HG03460 (cell line): ENCODE measurements around the gene FAR2.

Experiments used
- ATAC-seq: cut with Tn5 transposase; IDR thresholded peaks from one replicate; pipeline ENCODE4 v1.9.1; 2021; ENCODE audit not compliant: unreplicated experiment

FAR2 gene

GRCh38 chr12:29201296-29201695, 52.2 kb downstream of the FAR2 start:
- ATAC-seq: no peak

GRCh38 chr12:29201746-29202145, 52.7 kb downstream of the FAR2 start:
- no peak for ATAC-seq

DNA sequence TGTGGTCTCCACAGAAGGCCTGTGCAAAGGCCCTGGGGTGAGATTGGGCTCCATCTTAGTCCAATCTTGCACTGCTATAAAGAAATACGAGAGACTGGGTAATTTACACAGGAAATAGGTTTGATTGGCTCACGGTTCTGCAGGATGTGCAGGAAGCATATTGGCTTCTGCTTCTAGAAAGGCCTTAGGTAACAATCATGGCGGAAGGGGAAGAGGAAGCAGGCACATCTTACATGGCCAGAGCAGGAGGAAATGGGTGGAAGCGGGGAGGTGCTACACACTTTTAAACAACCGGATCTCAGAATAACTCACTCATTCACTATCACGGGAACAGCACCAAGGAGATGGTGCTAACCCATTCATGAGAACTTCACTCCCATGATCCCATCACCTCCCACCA, 55.4 kb downstream of the FAR2 start:
- ATAC-seq: no peak

- ATAC-seq: no peak
Measured at GRCh38 chr12:29207120-29207519, 58.0 kb downstream of the FAR2 start.

DNA sequence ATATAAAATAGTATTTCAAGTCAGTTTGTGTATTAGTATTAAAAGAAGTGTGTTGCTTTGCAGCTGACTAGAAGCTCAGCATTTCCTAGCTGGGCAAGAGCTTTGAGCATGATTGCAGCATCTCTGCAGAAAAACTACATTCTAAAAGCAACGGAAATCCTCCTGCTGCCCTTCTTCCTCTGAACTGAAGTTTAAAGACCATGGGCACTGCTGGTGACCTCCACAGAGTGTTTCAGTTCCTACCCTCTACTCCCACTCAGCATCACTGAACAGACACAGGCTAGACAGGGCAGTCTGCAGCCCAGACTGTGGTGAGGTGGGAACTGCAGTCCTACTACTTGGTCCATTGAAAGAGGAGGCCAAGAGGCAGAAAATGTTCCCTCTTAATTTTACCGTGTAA, 59.0 kb downstream of the FAR2 start:
- ATAC-seq: no peak

DNA sequence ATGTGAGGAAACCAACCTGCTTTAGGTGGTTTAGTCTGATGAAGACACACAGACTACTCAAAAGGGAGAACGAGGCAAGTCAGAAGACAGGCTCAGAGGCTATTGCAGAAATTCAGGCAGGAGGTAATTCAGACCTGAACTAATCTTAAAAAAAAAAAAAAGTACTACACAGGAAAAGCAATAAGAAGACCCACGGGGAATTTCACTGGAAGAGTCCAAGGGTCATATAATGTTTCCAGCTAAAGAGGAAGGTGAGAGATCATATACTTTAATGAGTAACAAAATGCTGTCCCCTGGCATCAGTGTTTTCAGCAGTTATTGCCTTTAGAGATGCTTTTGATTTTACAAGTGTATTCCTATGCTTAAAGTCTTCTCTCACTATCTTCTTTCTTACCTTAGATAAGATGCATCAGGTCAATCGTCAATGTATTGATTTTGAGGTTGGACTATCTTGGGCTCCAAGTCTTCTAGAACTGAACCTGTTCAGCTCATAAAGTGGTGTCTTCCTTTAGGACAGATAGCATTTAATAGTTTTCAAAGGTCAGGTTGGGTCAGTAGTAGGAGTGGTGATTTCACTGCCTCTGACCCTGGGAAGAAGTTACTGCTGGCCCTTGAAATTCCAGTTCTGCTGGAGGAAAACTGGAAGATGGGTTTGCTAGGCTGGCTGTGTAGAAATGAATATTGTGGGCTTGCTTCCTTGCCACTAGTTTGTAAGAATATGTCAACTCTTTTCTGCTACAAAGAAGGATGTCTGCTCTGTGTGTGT, 60.0 kb downstream of the FAR2 start:
- ATAC-seq: no peak

DNA sequence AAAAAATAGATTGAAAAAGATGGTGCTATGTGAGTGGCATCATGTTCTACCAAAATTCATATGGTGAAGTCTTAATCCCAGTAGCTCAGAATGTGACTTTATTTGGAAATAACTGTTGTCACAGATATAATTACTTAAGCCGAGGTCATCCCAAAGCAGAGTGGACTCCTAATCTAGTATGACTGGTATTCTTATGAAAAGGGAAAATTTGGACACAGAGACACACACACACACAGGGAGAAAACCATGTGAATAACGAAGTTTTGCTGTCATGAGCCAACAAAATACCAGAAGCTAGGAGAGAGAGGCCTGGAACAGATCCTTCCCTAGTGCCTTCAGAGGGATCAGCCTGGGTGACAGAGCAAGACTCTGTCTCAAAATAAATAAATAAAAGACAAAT, 62.6 kb downstream of the FAR2 start:
- no peak for ATAC-seq

DNA sequence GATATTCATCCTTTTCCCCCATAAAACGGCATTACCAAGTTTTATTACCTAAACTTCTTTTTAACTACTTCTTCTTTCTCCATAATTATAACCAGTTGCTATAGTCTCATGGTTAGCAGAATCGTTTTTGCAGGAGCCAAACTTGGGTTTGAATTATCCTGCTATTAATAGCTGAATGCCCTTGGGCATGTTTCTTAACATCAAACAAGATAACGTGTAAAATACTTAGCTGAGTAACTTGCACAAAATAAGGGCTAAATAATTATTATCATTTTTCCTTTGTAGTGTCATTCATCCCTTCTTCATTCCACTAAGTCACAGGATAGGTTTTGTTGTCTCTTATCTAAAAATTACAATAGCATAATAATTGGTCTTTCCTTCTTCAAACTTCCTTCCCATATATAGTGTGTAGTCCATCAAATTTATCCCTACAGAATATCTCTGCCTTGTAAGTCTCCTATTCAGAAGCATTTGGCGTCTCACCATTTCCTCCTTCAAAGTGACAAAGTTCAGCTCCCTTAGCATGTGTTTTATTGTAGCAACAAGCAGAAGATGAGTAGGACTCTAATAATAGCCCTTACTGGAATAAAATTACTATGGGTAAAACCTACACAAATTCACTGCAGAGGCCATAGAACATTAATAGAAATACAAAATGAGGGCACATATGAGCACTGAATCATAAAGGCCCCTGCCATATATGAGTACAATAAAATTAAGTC, 63.8 kb downstream of the FAR2 start:
- no peak for ATAC-seq

GRCh38 chr12:29216266-29216665, 67.2 kb downstream of the FAR2 start:
- no peak for ATAC-seq

- ATAC-seq: no peak
Measured at GRCh38 chr12:29216797-29217575, 67.9 kb downstream of the FAR2 start.

DNA sequence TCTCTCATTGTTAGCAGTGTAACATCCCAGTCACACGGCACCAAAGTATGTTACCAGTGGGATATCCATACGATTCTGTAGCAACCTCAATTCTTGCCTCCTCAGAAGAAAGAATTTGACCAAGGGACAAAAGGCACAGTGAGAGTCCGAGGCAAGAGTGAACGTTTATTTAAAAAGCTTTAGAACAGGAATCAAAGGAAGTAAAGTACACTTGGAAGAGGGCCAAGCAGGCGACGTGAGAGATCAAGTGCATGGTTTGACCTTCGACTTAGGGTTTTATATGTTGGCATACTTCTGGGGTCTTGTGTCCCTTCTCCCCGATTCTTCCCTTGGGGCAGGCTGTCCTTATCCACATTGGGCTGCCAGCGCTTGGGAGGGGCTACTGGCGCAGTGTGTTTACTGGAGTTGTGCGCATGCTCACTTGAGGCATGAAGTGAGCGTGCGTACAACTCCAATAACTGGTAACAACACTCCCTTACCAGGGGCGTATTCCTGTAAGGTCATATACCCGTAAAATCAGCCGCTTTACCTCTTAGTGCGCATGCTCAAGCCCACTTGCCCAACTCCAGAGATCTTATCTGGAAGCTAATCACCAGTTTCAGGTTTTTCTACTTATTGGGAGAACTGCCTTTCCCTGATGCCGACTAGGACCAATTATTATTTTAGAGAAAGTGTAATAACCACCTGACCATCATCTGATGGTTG, 71.7 kb downstream of the FAR2 start:
- no peak for ATAC-seq

DNA sequence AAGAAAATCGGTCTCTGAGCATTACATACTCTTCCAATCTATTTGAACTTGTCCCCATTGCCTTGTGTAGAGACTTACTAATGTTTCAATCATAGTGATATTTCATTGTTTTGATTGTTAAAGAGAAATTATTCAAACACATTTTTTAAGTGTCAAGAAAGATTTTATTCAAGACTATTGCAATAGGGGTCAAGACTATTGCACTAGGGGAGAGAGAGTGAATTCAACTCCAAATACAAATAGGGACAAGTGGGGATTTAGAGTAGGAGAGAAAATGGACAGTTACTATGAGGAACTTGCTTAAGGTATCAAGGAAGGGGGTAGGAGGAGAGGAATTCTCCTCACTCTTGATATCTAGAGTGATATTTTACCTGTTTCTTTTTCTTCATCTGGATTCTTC, 73.1 kb downstream of the FAR2 start:
- ATAC-seq: no peak

- no peak for ATAC-seq
Measured at GRCh38 chr12:29223426-29223825, 74.3 kb downstream of the FAR2 start.

DNA sequence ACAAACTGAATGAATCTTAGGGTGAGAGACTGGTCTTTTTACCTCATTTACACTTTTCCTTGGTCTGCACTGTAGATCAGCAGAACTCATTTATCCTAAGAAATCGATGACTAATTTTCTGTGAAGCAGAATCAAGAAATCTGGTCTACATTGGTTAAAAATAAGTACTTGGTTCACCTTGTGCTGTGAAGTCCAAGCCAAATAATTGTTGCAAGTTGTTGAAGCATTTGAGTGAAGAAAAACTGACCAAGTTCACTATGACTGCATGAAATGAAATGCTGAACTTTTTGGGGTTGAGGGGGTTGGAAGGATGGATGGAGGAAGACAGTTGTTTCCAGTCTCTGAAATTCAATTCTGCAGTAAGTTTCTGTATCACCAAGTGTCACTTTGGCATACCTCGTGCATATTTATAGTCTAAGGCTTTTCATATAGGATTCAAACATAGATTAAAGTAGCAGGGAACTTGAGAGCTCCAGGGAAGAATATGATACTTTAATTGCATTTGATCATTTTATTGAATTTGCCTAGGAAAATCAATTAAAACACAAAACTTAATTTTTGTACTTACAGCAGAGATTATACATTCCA, 75.0 kb downstream of the FAR2 start:
- no peak for ATAC-seq

GRCh38 chr12:29224572-29224971, 75.5 kb downstream of the FAR2 start:
- no peak for ATAC-seq

- ATAC-seq: no peak
Measured at GRCh38 chr12:29225834-29226233, 76.8 kb downstream of the FAR2 start.

DNA sequence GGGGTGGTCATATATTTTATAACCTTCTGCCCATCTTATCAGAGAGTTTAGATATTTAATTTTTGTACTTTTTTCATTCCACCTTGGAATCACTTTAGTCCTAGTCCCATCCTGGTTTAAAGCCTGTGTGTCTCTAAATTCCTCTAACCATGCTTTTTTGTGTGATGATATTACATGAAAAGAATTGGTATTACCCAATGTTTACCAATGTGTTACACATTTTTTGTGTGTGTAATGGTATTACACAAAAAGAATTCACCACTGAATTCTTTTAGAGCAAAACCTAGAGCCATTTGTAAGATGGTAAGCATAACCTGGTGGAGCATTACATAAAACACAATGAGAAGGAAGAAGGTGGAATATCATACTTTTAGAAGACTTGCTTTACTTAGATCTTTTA, 77.5 kb downstream of the FAR2 start:
- no peak for ATAC-seq

DNA sequence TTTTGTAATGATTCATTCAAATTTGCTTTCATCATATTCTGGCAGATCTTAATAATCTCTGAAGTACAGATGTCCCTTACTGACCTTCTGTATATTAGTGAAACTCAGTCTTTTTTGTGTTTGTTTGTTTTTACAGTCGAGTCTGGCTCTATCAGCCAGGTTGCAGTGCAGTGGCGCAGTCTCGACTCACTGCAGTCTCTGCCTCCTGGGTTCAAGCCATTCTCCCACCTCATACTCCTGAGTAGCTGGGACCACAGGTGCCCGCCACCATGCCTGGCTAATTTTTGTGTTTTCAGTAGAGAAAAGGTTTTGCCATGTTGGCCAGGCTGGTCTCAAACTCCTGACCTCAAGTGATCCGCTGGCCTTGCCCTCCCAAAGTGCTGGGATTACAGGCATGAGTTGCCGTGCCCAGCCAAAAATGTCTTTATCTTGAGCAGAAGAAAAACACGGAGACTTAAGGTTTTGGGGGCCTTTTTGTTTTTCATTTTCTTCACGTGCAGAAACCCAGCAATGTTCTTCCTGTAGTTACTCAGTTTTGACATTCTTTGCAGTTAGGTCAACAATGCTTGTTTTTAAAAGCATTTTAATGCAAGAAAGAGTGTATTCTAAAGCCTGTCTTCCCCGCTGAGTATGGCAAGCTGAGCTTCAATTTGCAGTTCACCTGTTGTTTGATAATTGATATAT, 79.5 kb downstream of the FAR2 start:
- no peak for ATAC-seq

- ATAC-seq: no peak
Measured at GRCh38 chr12:29229158-29229505, 80.1 kb downstream of the FAR2 start.

GRCh38 chr12:29229937-29230336, 80.9 kb downstream of the FAR2 start:
- no peak for ATAC-seq
